ENCODE results near the gene SFXN4.

Gene SFXN4

GRCh38 chr10:119165171-119166117, at the start of gene SFXN4:
Gene SFXN4, minus strand, starts transcription at chr10:119165714. Its CDS starts 67 bp downstream, at chr10:119165647.
- no peak for DNase-seq

- no peak for DNase-seq
Observed at GRCh38 chr10:119211625-119212441, 46.3 kb upstream of the SFXN4 start.

- DNase-seq = no peak
Observed at GRCh38 chr10:119211176-119211575, 45.7 kb upstream of the SFXN4 start.

- no peak for DNase-seq
Observed at GRCh38 chr10:119210633-119211032, 45.1 kb upstream of the SFXN4 start.

- DNase-seq = no peak
Observed at GRCh38 chr10:119209736-119210355, 44.3 kb upstream of the SFXN4 start.

- DNase-seq = no peak
Observed at GRCh38 chr10:119209035-119209735, 43.7 kb upstream of the SFXN4 start.

- no peak for DNase-seq
Observed at GRCh38 chr10:119208553-119208940, 43.0 kb upstream of the SFXN4 start.

GRCh38 chr10:119207713-119208552, 42.4 kb upstream of the SFXN4 start:
- DNase-seq = no peak

- peak; percentile 5 for DNase-seq
Observed at GRCh38 chr10:119207366-119207666, 41.8 kb upstream of the SFXN4 start, which contains the start of gene GRK5. Gene GRK5, plus strand, starts transcription at chr10:119207571. Its CDS starts 347 bp downstream, at chr10:119207918.

GRCh38 chr10:119206603-119207365, 41.3 kb upstream of the SFXN4 start:
- DNase-seq = no peak

GRCh38 chr10:119205894-119206602, 40.5 kb upstream of the SFXN4 start:
- DNase-seq = no peak

GRCh38 chr10:119203006-119203405, 37.5 kb upstream of the SFXN4 start:
- no peak for DNase-seq

- DNase-seq = no peak
Observed at GRCh38 chr10:119201233-119201632, 35.7 kb upstream of the SFXN4 start.

- DNase-seq = no peak
Observed at GRCh38 chr10:119199231-119199992, 33.9 kb upstream of the SFXN4 start.

- DNase-seq = no peak
Observed at GRCh38 chr10:119198438-119198837, 32.9 kb upstream of the SFXN4 start.

GRCh38 chr10:119197921-119198320, 32.4 kb upstream of the SFXN4 start:
- DNase-seq = no peak

GRCh38 chr10:119191881-119192280, 26.4 kb upstream of the SFXN4 start:
- DNase-seq = no peak

- DNase-seq = no peak
Observed at GRCh38 chr10:119190954-119191785, 25.7 kb upstream of the SFXN4 start.

- DNase-seq = no peak
Observed at GRCh38 chr10:119190353-119190752, 24.8 kb upstream of the SFXN4 start.
